BLaER1 treated with 17β-estradiol and CSF1 and Interleukin-3, amounts not matched to agents 10 nM and 100 nM (cell line): ENCODE measurements around the gene NXPE4.
"Not testable (repeated sequence)": the region's sequence is repeated elsewhere in the genome, so short reads cannot be mapped to it uniquely, and the experiment has no call there.

ENCODE experiments used
- H3K27ac ChIP-seq, 11 experiments: shearing (Covaris generic); formaldehyde crosslinking; 2 replicates each; pipeline ENCODE4 v1.8.1; 2022
- H3K27me3 ChIP-seq, 11 experiments: shearing (Covaris generic); formaldehyde crosslinking; 2 replicates each; pipeline ENCODE4 v1.8.1; 2022
- H3K36me3 ChIP-seq, 11 experiments: shearing (Covaris generic); formaldehyde crosslinking; 2 replicates each; pipeline ENCODE4 v1.8.1; 2022
- H3K4me1 ChIP-seq, 10 experiments: shearing (Covaris generic); formaldehyde crosslinking; 2 replicates each; pipeline ENCODE4 v1.8.1; 2022
- H3K4me2 ChIP-seq, 11 experiments: shearing (Covaris generic); formaldehyde crosslinking; 2 replicates each; pipeline ENCODE4 v1.8.1; 2022
- H3K4me3 ChIP-seq, 10 experiments: shearing (Covaris generic); formaldehyde crosslinking; 2 replicates each; pipeline ENCODE4 v1.8.1; 2022
- H3K9ac ChIP-seq, 11 experiments: shearing (Covaris generic); formaldehyde crosslinking; 2 replicates each; pipeline ENCODE4 v1.8.1; 2022
- H3K9me3 ChIP-seq, 11 experiments: shearing (Covaris generic); formaldehyde crosslinking; replicated peaks in 1 of 11; 2 replicates each; pipeline ENCODE4 v1.8.1; 2022
- H4K20me1 ChIP-seq, 11 experiments: shearing (Covaris generic); formaldehyde crosslinking; 2 replicates each; pipeline ENCODE4 v1.8.1; 2022
- Cebpa-rat ChIP-seq, 11 experiments: shearing (Covaris generic); IDR thresholded peaks; 2 replicates each; pipeline ENCODE4 v1.8.1; 2022

NXPE4 gene

DNA sequence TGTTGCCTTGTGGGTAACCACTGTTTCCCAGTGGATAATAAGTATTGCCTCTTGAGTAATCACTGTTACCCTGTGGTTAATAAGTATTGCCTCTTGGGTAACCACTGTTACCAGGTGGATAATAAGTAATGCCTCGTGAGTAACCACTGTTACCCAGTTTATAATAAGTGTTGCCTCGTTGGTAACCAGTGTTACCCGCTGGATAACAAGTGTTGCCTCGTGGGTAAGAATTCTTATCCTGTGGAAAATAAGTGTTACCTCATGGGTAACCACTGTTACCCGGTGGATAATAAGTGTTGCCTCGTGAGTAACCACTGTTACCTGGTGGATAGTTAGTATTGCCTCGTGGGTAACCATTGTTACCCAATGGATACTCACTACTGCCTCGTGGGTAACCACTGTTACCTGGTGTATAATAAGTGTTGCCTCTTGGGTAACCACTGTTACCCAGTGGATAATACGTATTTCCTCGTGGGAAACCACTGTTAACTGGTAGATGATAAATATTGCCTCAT lies 24.1 kb upstream of the NXPE4 start:
- no peaks in the 10 kb centered on the region for H4K20me1 ChIP-seq
- H3K9ac ChIP-seq: no peak overlapping the region
- TF ChIP-seq Cebpa-rat (IDR thresholded peaks at IDR 0.05): no peak
- peak overlapping the region in 1 of 10 experiments; percentile 11; a peak in 2 of 20 replicates for H3K4me3 ChIP-seq
- H3K36me3 ChIP-seq: no peaks in the 10 kb centered on the region
- no peak overlapping the region for H3K27ac ChIP-seq
- no peaks in the 10 kb centered on the region for H3K4me1 ChIP-seq
- H3K4me2 ChIP-seq: no peak overlapping the region
- H3K27me3 ChIP-seq: no peaks in the 10 kb centered on the region
- peaks cover 100% of the 10 kb centered on the region in 11 experiments for H3K9me3 ChIP-seq

GRCh38 chr11:114618139-114618538 lies 22.6 kb upstream of the NXPE4 start:
- TF ChIP-seq Cebpa-rat (IDR thresholded peaks at IDR 0.05): no peak
- H3K4me2 ChIP-seq: no peak overlapping the region
- no peak overlapping the region for H3K9ac ChIP-seq
- no peak overlapping the region for H3K4me3 ChIP-seq
- H4K20me1 ChIP-seq: no peaks in the 10 kb centered on the region
- H3K4me1 ChIP-seq: no peaks in the 10 kb centered on the region
- no peaks in the 10 kb centered on the region for H3K36me3 ChIP-seq
- no peak overlapping the region for H3K27ac ChIP-seq
- peaks cover 100% of the 10 kb centered on the region in 11 experiments for H3K9me3 ChIP-seq
- no peaks in the 10 kb centered on the region for H3K27me3 ChIP-seq

GRCh38 chr11:114617157-114618124 lies 21.9 kb upstream of the NXPE4 start:
- peaks cover 100% of the 10 kb centered on the region in 11 experiments for H3K9me3 ChIP-seq
- H3K4me3 ChIP-seq: 0 out of 20 replicates have a peak overlapping the region, but pooled peaks of 1 of the 10 experiments have one; percentile 13
- no peak overlapping the region for H3K27ac ChIP-seq
- no peak overlapping the region for H3K4me2 ChIP-seq
- TF ChIP-seq Cebpa-rat (IDR thresholded peaks at IDR 0.05): 0 out of 22 replicates have a peak, but pooled peaks of 1 of the 11 experiments have one; percentile 3
- no peaks in the 10 kb centered on the region for H3K4me1 ChIP-seq
- H3K27me3 ChIP-seq: no peaks in the 10 kb centered on the region
- no peaks in the 10 kb centered on the region for H4K20me1 ChIP-seq
- H3K36me3 ChIP-seq: no peaks in the 10 kb centered on the region
- H3K9ac ChIP-seq: no peak overlapping the region

DNA sequence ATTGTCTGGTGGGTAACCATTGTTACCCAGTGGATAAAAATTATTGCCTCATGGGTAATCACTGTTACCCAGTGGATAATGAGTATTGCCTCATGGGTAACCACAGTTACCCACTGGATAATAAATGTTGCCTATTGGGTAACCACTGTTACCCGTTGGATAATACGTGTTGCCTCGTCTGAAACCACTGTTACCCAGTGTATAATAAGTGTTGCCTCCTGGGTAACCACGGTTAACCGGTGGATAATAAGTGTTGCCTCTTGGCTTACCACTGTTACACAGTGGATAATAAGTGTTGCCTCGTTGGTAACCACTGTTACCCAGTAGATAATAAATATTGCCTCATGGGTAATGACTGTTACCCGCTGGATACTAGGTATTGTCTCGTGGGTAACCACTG lies 20.9 kb upstream of the NXPE4 start:
- Histone ChIP-seq H3K27me3 (no peaks in the 10 kb centered on the region), H3K4me3 (no peak overlapping the region), H3K4me2 (no peak overlapping the region), H3K9me3 (peaks cover 100% of the 10 kb centered on the region in 11 experiments), H3K27ac (no peak overlapping the region), H4K20me1 (no peaks in the 10 kb centered on the region), H3K9ac (no peak overlapping the region), H3K36me3 (no peaks in the 10 kb centered on the region), H3K4me1 (no peaks in the 10 kb centered on the region)
- no peak for TF ChIP-seq Cebpa-rat (IDR thresholded peaks at IDR 0.05)

GRCh38 chr11:114615448-114616361 lies 20.1 kb upstream of the NXPE4 start:
- H4K20me1 ChIP-seq: no peaks in the 10 kb centered on the region
- H3K27me3 ChIP-seq: no peaks in the 10 kb centered on the region
- no peaks in the 10 kb centered on the region for H3K4me1 ChIP-seq
- no peaks in the 10 kb centered on the region for H3K36me3 ChIP-seq
- H3K9me3 ChIP-seq: peaks cover 100% of the 10 kb centered on the region in 11 experiments
- H3K4me2 ChIP-seq: no peak overlapping the region
- no peak overlapping the region for H3K4me3 ChIP-seq
- no peak for TF ChIP-seq Cebpa-rat (IDR thresholded peaks at IDR 0.05)
- no peak overlapping the region for H3K9ac ChIP-seq
- H3K27ac ChIP-seq: no peak overlapping the region

GRCh38 chr11:114614127-114614720 lies 18.6 kb upstream of the NXPE4 start:
- Histone ChIP-seq H4K20me1 (no peaks in the 10 kb centered on the region), H3K27ac (no peak overlapping the region), H3K36me3 (no peaks in the 10 kb centered on the region), H3K4me1 (no peaks in the 10 kb centered on the region), H3K4me2 (no peak overlapping the region), H3K9ac (no peak overlapping the region), H3K9me3 (peaks cover 100% of the 10 kb centered on the region in 11 experiments), H3K27me3 (no peaks in the 10 kb centered on the region), H3K4me3 (no peak overlapping the region; a peak in 2 of 20 replicates)
- no peak for TF ChIP-seq Cebpa-rat (IDR thresholded peaks at IDR 0.05)

- H4K20me1 ChIP-seq, H3K9ac ChIP-seq, H3K4me3 ChIP-seq, H3K36me3 ChIP-seq, H3K4me1 ChIP-seq, H3K4me2 ChIP-seq, H3K27me3 ChIP-seq, H3K27ac ChIP-seq: not testable (repeated sequence)
- H3K9me3 ChIP-seq: peaks cover 100% of the 10 kb centered on the region in 11 experiments
These were observed 17.5 kb upstream of the NXPE4 start for GRCh38 chr11:114613094-114613493.

GRCh38 chr11:114612686-114613085 lies 17.1 kb upstream of the NXPE4 start:
- H3K4me3 ChIP-seq: no peak overlapping the region
- H3K36me3 ChIP-seq: no peaks in the 10 kb centered on the region
- no peak overlapping the region for H3K9ac ChIP-seq
- H3K4me1 ChIP-seq: no peaks in the 10 kb centered on the region
- H3K9me3 ChIP-seq: peaks cover 100% of the 10 kb centered on the region in 11 experiments
- no peaks in the 10 kb centered on the region for H4K20me1 ChIP-seq
- no peak overlapping the region for H3K4me2 ChIP-seq
- H3K27ac ChIP-seq: no peak overlapping the region
- TF ChIP-seq Cebpa-rat (IDR thresholded peaks at IDR 0.05): no peak
- no peaks in the 10 kb centered on the region for H3K27me3 ChIP-seq

DNA sequence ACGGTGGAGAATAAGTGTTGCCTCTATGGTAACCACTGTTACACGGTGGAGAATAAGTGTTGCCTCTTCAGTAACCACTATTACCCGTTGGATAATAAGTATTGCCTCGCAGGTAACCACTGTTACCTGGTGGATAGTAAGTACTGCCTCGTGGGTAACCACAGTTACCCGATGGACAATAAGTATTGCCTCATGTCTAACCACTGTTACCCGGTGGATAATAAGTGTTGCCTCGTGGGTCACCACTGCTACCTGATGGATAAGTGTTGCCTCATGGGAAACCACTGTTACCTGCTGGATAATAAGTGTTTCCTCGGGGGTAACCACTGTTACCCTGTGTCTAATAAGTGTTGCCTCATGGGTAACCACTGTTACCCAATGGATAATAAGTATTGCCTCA lies 16.6 kb upstream of the NXPE4 start:
- peaks cover 100% of the 10 kb centered on the region in 11 experiments for H3K9me3 ChIP-seq
- not testable (repeated sequence) for H4K20me1 ChIP-seq, H3K9ac ChIP-seq, H3K4me2 ChIP-seq, H3K4me3 ChIP-seq, H3K4me1 ChIP-seq, H3K36me3 ChIP-seq, H3K27ac ChIP-seq, H3K27me3 ChIP-seq
